GM21576 (cell line): ENCODE measurements around the gene CDKN2A.

ENCODE experiments used
- ATAC-seq: cut with Tn5 transposase; IDR thresholded peaks from one replicate; pipeline ENCODE4 v1.9.1; 2021; ENCODE audit warnings: mild to moderate bottlenecking, moderate library complexity; ENCODE audit not compliant: unreplicated experiment

CDKN2A gene

DNA sequence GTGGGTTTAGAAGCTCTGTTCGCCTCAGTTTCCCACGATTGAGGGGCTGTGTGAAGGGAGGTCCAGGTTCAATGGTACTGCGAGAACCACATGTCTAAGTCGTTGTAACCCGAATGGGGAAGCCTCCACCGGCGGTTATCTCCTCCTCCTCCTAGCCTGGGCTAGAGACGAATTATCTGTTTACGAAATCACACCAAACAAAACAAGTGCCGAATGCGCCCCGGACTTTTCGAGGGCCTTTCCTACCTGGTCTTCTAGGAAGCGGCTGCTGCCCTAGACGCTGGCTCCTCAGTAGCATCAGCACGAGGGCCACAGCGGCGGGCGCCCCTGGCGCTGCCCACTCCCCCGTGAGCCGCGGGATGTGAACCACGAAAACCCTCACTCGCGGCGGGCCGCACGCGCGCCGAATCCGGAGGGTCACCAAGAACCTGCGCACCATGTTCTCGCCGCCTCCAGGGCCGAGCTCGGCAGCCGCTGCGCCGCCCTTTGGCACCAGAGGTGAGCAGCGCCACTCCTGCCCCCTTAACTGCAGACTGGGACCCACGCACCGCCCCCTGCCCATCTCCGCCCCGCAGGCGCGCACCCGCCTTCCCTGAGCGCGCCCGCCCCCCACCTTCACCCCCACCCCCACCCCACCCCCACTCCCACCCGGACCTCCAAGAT, at the start of gene CDKN2A:
TSS of gene CDKN2A (minus strand) at position 500 of the 663 bp plus-strand sequence.
- peak; percentile 38 for ATAC-seq

DNA sequence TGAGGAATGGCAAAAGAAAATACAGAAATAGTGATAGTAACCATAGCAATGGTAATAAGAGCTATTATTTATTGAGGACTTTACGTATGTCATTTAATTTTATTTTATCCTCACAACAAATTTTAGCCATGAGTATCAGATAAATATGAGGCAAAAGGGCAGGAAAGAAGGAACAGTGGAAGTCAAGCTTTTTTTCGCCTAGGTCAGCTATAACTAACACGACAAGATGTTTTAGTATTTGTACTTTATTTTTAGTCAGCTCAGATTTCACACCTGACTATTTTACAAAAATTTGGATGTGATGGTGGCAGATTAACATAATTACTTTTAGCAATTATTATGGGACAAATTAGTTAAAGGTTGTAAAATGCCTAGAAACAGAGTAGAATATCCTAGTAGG, 49.7 kb upstream of the CDKN2A start:
- no peak for ATAC-seq

DNA sequence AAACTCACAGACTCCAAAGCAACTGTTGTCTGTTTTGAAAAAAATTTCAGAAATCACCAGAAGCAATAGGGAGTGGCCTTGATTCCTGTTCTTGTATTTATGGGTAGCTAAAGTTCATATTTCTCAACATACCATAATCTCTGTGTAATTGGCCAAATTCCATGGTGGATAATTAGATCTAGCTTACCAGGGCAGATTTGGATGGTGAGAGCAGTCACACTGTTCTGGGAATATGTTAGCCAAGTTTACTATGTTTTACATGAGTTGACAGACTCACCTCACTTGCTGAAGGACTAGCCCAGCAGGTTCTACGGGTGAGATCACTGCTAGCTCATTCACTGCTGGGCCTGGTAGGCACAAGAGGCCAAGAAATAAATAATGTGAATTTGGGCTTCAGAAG, 47.6 kb upstream of the CDKN2A start:
- no peak for ATAC-seq

GRCh38 chr9:22041344-22041743, 47.2 kb upstream of the CDKN2A start:
- ATAC-seq = no peak

- no peak for ATAC-seq
Measured at GRCh38 chr9:22040760-22041159, 46.6 kb upstream of the CDKN2A start.

DNA sequence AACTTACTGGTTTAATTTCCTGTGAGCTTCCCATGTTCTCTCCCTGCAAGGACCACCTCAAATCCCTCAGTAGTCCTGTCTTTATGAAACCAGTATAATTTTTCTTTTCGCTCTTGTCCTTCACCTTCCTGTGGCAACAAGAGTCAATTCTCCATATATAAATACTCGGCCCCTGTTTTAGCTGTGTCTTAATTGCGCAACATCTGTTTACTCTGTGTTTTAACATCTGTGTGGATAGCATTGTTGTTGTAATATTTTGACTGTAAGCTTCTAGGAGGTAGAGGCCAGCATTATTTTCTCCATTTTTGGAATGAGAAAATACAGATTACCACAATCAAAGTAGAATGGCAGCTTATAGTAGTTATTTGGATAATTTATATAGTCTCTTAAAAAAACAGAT, 45.1 kb upstream of the CDKN2A start:
- no peak for ATAC-seq

GRCh38 chr9:22037954-22038690, 43.9 kb upstream of the CDKN2A start:
- ATAC-seq = no peak

DNA sequence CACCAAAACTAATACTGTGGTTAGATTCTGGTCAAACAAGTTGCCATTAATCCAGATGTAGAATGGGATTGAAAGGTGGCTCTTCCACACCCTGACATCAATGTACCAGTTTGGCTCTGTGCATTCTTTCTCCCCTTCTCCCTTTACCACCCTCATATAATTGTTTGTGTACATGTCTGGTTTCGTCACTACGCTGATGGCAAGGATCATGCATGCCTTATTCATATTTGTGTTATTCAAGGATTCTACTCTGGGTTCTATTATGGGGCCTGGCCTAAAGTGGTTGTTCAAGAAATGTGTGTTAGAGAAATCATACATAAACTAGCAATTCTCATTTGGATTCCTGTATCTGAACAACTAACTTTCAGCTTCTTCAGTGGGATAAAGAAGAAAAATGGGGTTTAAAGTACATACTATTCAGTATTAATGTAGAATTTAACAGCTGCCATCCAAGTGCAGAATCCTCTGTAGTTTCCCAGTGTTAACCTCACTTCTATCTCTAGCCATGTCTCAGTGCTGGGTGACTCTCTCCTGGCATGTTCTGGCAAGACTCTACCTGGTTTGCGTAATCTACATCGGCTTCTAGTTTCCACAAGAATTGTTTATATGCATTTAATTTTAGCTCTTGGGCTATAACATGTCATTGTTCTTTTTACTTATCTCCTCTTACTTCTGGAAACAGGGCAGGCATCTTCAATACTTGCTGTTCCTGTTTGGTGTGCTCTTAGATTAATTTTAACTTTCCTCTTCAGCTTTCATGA, 42.9 kb upstream of the CDKN2A start:
- ATAC-seq = no peak

GRCh38 chr9:22035591-22036011, 41.4 kb upstream of the CDKN2A start:
- ATAC-seq = no peak

DNA sequence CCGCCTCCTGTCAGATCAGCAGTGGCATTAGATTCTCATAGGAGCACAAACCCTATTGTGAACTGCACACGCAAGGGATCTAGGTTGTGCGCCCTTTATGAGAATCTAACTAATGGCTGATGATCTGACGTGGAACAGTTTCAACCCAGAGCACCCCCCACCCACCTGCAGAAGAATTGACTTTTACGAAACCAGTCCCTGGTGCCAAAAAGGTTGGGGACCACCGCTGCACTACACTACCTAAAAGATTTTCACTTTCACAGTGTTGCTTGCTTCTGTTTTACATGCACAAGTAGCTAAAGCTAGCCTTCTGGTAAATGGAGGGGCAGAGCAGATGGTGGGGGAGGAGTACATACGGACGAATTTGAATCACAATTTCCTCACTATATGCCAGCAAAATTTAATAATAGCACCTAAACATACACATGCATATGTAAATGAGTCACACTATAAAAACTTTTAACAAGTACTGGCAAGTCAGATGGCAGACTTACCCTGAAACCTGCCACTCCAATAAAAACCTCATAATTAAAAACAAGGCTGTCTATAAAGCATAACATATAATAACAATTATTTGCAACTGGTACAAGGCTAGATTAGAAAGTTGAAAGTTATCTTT, 38.9 kb upstream of the CDKN2A start:
- ATAC-seq = no peak

DNA sequence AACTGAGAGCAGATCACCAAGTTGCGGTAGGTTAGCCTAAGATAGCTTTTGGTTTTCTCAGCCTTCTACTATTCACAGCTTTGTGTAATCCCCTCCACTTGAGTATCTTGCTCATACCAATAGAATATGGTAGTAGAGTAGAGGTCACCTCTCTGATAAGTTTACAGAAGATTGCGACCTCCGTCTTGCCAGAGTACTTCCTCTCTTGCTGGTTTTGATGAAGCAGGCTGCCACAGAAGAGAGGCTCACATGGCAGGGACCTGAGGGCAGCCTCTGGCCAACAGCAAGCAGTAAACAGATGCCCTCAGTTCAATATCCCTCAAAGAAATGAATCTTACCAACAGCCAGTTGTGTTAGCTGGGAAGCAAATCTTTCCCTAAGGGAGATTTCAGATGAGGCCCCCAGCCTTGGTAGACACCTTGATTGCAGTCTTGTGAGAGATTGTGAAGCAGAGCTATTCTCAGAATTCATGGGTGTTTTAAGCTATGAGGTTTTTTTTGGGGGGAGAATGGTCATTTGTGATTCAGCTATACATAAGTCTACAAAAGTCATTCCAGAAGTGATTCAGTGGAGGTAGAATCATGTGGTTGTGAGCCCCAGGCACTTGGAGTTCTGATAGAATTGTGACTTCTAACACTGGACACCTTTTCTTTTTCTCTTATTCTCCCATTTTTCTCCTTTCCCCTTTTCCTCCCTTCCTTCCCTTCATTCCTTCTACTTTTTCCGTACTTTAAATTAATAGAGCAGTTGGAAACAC, 37.6 kb upstream of the CDKN2A start:
- ATAC-seq = no peak

DNA sequence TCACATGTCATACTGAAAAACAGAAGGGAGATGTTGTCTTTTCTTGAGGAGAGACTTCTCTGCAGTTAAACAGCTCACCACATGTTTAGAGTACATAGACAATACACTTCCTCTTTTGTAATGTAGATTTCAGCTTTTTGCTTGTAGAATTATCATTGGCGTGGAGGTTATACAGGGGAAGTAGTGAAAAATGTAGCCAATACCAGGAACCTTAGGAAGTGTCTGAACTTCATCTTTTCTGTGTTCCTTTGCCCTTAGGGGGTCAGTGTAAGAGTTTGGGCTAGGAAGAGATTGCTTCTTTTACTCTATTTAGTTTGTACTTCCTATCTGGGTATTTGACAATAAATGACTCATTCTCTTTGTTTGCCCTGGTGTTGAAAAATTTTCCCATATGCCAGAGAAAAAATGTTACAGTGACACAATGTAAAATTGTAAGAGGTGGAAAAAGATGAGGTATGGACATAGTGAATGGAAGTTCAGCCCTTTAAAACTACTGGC, 36.0 kb upstream of the CDKN2A start:
- peak; percentile 89 for ATAC-seq

GRCh38 chr9:22029231-22029630, 35.0 kb upstream of the CDKN2A start:
- ATAC-seq = no peak

GRCh38 chr9:22028394-22028793, 34.2 kb upstream of the CDKN2A start:
- no peak for ATAC-seq

GRCh38 chr9:22026696-22027095, 32.5 kb upstream of the CDKN2A start:
- no peak for ATAC-seq

- no peak for ATAC-seq
Measured at GRCh38 chr9:22022396-22022795, 28.2 kb upstream of the CDKN2A start.

DNA sequence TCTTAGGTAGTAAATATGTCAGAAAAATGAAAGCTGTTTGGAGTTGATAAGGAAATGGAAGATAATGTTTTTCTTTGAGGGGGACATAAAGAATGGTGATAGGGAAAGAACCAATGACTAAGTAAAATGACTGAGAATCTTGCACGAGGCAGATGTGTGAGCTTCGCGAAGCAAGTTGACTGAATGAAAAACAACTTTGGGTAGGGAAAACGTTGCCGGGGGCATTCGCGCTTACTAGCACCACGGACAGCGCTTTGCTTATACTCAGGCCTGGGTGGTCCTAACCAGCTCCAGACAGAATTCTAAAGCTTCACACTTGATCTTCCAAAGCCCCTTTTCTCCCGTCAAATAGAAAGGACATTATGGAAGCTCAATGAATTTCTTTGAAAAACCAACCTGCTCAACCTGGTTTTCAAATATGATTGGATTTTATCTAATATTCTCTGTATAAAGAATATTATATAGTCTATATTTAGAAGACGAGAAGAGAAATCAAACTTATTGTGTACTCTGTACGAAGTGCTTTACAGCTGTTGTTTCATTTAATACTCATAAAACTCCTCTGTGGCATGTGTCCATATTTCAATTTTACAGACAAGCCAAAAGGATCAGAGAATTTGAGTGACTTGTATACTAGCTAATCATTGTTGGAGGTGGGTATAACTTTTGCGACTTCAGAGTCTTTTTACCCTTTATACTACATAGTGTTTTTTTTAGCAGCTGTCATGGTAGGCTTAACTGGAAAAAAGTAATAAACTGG, 16.9 kb upstream of the CDKN2A start:
- ATAC-seq = no peak

GRCh38 chr9:22009506-22009867, 15.3 kb upstream of the CDKN2A start:
- peak; percentile 37 for ATAC-seq

GRCh38 chr9:22008717-22009505, 14.7 kb upstream of the CDKN2A start, which contains the start of gene CDKN2B:
TSS of gene CDKN2B (minus strand) at chr9:22009305. CDS start at chr9:22008953, 352 bp downstream.
- ATAC-seq = peak; percentile 89
